GM10847 (cell line): ENCODE data around the gene SOHLH1.

ENCODE experiments used
- POLR2A ChIP-seq: IDR thresholded peaks from 2 replicates; pipeline ENCODE4 v1.6.1; 2011; ENCODE audit not compliant: insufficient read length; ENCODE audit errors: extremely low read depth

The SOHLH1 gene

GRCh38 chr9:135699440-135699839 is at the start of gene SOHLH1:
SOHLH1 (minus strand) TSS chr9:135699481; CDS start chr9:135699467, 14 bp downstream.
- no peak for TF ChIP-seq POLR2A

DNA sequence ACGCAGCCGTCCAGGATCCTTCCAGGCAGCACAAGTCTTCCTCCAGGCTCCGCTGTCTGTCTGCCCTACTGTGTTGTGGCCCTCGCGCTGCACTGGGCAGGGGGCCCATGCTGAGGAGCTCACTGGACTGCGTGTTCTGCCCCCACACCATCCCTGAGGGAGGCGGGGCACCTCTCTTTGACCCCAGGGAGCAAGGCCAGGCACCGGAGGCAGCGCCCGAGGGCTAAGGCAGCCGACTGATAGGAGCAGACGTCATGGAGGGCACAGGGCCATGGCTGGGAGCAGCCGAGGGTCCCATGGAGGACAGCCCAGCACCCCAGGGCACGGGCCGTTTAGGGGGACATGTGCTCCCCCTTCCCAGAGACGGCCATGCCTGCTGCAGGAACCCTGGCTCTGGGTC is 49.4 kb upstream of the SOHLH1 start:
- TF ChIP-seq POLR2A, result no peak

DNA sequence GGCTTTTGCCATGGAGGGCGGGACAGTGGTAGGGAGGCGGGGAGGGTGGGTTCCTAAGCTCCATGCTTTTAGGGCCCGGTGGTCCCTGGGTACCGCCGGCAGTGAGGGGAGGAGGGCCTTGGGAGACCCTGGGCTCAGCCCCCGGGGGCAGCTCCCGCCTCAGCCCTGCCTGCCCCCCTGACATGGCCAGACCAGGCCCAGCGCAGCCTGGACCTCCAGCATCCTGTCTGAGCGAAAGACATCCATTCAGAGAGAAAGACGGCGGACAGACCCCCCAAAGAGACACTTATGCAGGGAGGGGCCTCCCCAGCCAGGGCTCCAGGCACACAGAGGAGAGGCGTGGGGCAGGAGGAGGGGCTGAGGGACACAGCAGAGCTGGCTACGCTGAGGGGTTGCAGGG is 48.0 kb upstream of the SOHLH1 start:
- TF ChIP-seq POLR2A, result no peak

GRCh38 chr9:135746565-135746964 is 47.3 kb upstream of the SOHLH1 start:
- TF ChIP-seq POLR2A, result no peak

DNA sequence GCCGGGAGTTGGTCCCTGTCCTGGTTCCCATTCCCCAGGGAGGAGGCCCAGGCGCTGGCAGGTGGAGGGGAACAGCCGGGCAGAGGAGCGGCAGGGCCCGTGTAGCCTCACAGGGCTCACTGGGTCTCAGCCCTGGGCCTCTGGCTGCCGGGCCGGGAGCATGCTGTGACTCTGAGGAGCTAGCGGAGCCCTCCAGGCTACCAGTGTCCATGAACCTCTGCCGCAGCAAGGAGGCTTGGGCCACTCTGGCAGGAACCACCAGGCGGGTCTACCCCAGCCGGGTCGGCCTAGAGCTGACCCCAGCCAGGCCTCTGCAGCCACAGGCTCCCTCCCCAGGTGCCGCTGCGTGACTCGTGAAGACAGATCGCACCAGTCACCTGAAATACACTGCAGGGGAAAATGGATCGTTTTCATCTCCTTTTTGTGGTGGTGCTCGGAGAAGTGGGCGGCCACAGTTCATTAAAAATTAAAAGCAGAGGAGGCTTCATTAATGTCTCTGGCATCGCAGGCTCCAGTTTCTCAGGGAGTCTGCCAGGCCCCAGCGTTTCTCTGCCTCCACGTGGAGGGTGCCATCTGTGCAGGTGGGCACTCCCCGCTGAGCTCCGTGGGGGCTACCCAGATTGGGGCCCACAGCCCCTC is 46.5 kb upstream of the SOHLH1 start:
- TF ChIP-seq POLR2A, result no peak

- TF ChIP-seq POLR2A, result no peak
Observed at GRCh38 chr9:135745189-135745588, 45.9 kb upstream of the SOHLH1 start.

- no peak for TF ChIP-seq POLR2A
Observed at GRCh38 chr9:135744333-135745070, 45.2 kb upstream of the SOHLH1 start.

GRCh38 chr9:135743546-135744332 is 44.5 kb upstream of the SOHLH1 start:
- no peak for TF ChIP-seq POLR2A

DNA sequence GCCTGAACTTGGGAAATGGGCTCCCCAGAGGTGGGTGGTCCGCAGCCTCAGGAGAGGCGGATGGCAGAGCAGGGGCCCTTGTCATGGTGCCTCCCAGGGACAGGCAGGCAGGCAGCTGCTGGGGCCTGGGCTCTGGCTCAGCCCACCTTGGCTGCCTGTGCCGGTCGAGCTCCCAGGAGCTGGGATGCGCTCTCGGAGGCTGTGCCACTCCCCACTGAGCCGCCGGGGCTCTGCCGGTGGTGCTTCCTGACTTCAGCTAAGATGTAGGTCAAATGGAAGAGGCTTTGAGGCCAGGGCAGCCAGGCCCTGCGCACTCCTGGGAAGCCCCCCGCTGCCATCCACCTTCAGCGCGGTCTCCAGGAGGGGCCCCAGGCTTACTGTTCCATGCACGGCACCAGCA is 43.7 kb upstream of the SOHLH1 start:
- TF ChIP-seq POLR2A, result no peak

DNA sequence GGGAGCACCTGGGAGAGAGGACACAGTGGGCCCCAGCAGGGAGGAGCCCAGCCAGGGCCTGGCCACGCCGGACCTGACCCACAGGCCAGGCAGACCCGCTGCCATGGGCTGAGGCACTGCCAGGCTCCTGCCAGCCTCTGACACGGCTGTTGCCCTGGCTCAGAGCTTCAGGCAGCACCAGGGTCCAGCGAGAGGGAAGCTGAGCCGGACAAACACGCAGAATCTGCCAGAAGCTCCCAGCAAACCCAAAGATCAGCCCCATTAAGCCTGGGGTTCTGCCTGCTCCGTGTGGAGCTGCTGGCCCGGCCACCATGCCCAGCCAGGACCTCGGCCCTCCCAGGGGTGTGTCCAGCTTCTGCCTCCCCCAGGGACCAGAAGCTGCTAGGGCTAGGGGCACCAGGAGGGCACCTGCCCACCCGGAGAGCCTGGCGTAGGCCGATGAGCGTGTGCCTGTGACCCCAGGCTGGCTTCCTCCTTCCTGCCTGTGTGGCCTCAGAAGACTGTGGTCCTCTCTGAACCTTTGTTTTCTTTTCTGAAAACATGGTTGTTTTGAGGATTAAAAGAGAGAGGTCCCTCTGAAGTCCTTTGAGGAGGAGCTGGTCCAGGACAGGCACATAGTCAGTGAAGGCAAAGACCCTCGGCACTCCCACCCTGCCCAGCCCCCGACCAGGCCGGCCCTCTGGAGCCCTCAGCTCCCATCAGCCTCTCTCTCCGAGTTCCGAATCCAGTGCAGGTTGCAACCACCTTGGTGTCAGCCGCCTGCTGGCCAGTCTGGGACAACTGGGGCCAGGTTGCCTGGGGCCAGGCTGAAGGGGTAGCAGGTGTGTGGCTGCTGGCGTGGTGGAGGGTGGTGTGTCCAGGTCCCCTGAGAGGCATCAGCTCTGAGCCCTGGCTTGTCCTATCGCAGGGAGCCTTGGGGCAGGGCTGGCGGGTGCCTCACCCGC is 42.3 kb upstream of the SOHLH1 start:
- TF ChIP-seq POLR2A, result no peak

- TF ChIP-seq POLR2A, result no peak
Observed at GRCh38 chr9:135739271-135740220, 40.3 kb upstream of the SOHLH1 start.

DNA sequence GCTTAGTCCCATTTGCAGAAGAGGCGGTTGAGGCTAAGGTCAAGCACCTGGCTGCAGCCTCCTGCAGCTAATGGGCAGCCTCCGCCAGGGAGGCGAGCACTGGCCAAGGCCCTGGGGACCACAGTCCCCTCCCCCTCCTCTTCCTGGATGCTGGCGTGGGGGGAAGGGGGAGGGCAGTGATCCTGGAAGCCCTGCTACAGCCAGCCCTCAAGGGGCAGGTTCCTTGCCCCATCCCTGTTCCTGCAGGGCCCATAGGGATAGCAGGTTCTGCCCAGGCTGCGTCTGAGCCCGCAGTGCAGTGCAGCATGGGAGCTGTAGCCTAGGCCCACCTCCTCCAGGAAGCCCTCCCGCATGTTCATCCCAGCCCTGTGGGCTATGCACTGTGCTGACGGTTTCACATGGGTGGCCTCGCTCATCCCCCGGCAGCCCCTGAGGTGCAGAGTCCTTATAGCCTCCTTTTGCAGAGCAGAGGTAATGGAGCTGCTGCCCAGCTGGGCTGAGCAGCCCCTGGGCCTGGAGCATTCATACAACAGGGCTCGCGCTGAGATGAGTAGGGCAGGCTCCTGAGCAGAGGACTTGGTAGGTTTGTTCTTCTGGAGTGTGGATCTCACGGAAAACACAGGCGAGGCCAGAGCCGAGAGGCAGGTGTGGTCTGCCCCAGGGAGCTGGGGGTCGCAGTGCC is 38.7 kb upstream of the SOHLH1 start:
- no peak for TF ChIP-seq POLR2A
